Measurements from ENCODE around the gene SSH2. TPM values are rescaled to one million over a fixed set of nuclear protein-coding genes. Genes with fewer than 3 reads are reported as not detected.
"Not testable (repeated sequence)": the region's sequence is repeated elsewhere in the genome, so short reads cannot be mapped to it uniquely, and the experiment has no call there.

SSH2 gene
- total RNA-seq, 1 donor from 2014 or later = 12.6 TPM

DNA sequence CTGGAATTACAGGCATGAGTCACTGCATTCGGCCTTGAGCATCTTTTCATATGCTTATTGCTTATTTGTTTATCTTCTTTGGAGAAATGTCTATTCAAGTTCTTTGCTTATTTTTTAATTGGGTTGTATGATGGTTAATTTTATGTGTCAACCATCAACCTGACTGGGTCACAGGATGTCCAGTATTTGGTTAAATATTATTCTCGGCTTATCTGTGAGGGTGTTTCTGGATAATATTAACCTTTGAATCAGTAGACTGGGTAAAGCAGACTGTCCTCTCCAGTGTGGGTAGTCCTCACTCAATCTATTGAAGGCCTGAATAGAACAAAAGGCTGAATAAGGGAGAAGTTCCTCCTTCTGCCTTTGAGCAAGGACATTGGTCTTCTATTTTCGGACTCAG lies 142.0 kb downstream of the SSH2 start:
- no peak for DNase-seq (ENCODE audit: low read depth in 2 of 2)

DNA sequence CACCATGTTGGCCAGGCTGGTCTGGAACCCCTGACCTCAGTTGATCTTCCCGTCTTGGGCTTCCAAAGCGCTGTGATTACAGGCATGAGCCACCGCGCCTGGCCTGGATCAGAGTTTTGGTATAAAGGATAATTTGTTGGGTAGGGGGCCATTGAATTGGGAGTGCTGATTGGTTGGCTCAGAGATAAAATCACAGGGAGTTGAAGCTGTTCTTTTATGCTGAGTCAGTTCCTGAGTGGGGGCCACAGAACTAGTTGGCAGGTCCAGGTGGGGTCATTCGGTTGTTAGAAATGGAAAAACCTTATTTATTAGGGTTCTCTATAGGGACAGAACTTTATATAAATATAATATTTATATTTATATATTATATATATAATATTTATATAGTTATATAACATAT lies 147.1 kb downstream of the SSH2 start:
- no peak for DNase-seq (ENCODE audit: low read depth in 2 of 2)

DNA sequence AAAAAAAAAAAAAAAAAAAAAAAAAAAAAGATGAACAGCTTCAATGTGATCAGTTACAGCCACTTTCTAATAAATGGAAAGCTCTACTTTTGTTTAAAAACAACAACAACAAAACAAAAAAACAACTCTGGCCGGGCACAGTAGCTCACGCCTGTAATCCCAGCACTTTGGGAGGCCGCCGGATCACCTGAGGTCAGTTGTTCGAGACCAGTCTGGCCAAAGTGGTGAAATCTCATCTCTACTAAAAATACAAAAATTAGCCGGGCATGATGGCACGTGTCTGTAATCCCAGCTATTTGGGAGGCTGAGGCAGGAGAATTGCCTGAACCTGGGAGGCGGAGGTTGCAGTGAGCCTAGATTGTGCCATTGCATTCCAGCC lies 150.2 kb downstream of the SSH2 start:
- not testable (repeated sequence) for DNase-seq (ENCODE audit: low read depth in 2 of 2)

DNA sequence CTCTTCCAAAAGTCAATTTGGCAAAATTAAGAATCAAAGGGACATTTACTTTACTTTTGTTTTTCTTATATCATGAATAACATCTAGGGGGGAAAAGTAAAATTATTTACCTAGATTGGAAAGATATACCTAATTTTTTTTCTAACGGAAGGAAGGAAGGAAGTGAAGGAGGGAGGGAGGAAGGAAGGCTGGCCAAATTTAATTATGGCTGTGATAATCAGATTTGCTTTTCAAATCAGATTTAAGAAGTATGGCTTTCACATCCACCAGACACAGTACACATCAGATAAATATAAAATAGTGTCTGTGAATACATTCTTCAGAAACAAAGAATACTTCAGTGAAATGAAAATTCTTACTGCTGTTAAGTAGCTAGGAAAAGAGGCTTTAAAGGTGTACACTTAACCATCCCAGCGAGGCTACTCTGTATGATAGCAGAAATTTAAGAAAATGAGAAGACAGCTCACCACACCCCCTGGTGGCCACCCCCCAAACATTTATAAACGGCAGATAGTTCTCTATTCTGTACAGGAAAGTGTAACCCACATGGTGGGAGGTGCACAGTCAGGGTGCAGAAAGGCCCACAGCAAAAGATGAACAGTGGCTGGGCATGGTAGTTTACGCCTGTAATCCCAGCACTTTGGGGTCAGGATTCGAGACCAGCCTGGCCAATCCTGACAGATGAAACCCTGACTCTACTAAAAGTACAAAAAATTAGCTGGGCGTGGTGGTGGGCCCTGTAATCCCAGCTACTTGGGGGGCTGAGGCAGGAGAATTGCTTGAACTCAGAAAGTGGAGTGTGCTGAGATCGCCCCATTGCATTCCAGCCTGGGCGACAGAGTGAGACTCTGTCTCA lies 150.8 kb downstream of the SSH2 start:
- DNase-seq (ENCODE audit: low read depth in 2 of 2) = peak; percentile 37 to 76

DNA sequence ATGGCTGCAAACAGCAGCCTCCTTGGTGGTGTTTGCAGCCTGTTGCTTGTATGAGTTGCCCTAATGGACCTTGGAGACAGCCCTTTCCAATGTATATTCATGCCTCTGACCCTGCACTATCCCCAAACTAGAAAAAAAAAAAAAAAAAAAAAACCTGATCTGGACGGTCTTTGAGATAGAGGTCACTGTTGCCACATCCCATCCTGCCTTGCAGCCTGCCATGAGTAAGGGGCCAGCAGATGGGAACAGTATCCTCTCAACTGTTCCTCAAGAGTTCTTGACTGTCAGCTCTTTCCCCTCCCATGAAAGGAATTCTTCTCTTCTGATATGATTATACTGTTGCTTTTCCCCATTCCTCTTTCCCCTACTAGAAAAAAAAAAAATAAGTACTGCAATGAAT lies 152.4 kb downstream of the SSH2 start:
- DNase-seq (ENCODE audit: low read depth in 2 of 2) = no peak

DNA sequence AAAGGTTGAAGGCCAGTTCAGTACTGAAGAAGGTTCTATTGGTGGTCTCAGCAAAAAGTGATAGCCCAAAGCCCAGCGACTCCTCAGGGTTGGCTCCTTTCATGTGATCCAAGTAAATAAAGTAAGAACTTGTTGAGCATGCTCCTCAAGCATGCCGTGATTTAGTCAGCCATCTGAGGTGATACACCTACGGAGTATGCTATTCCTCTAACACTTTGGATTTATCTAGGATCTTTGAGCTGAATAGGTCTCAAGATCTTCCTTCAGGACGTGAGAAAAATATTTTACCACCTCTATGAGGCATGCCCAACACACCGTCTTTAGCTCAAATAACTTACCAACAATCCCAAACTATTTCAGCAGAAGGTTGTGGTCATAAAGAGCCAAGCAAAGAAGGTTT lies 154.0 kb downstream of the SSH2 start:
- no peak for DNase-seq (ENCODE audit: low read depth in 2 of 2)

DNA sequence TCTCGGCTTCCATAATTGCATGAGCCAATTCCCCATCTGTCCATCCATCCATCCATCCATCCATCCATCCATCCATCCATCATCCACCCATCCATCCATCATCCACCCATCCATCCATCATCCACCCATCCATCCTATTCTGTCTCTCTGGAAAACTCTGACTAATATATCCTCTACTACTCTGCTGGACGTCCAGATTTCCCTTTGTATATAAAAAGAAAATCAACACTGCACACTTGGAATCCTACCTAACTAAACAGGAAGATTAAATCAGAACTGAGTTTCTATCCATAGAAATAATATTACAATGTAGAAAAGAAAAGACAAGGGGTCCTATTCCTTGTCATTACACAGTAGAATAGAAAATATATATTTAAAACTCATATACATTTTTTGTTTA lies 157.0 kb downstream of the SSH2 start:
- DNase-seq (ENCODE audit: low read depth in 2 of 2) = peak in 1 of 2 donors; percentile 74

DNA sequence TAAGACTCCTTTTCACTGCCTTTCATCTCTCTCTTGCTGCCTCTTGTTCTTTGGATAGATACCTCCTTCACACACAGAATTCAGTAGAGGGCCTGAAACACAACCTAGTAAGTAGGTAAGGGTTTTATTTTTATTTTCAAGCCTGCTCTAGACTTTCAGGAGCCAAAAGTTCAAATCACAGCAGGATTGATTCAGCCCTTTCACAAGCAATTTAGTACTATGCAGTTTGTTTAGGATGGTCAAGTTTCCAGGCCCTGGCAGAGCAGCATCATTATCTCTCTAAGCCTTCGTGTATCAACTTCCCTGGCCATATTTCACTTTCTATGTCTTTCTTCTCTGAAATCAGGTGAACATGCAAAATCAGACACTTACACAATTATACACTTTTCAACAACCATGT lies 158.5 kb downstream of the SSH2 start:
- DNase-seq (ENCODE audit: low read depth in 2 of 2) = no peak

DNA sequence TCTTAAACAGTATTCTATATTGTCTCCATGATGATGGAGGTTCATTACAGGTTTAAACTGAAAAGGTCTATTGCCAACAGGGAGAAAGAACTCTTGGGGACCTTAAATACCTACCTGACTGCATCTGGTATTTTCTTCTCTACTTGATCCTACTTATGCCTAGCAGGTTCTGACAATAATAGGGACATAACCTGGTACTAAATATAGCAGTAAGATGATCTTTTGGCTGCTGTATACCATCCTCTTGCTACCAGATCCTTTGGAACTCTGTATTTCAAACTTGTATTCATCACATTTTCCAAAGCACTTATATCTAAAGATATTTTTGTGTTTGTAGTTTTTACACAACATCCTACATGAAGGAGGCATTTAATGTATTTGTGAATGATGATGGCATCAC lies 160.8 kb downstream of the SSH2 start:
- no peak for DNase-seq (ENCODE audit: low read depth in 2 of 2)

DNA sequence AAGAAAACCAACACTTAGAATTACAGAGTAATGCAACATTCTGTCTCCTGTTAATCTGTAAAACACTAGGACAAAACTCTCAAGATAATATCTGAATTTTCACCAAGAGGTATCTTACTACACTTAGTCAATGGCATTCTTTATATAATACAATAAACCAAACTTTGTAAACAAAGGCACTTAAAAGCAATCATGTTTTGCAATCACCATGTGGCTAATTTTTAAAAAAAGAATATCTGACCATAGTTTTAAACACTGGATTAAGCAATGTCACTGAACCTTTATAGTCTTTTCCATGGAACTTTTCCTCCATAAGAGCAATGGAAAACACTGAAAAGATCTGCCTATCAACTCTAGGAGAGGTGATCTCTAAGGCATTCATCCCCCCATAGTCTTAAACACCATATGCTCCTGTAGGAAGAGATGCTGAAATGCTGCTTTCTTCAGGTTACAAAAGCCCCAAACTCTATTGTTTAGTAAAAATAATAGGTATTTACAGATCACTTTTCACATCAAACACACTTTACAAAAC lies 163.2 kb downstream of the SSH2 start:
- DNase-seq (ENCODE audit: low read depth in 2 of 2) = no peak

DNA sequence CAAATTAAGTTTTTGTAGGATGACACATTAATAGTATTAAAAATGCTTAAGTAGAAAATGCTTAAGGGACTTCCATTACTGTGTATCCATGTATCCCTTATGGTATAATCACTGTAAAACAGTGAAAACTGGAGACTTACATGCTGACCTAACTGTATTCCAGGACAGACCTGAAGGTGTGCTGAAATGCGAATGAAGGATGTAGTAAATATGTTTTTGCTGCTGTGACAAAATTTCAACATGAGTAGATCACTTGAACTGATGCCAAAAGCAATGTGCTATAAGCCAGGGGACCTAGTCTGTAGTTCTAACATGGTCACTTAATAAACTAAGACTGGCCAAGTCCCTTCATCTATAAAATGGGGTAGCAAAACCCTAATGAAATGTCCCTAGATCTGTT lies 165.3 kb downstream of the SSH2 start:
- no peak for DNase-seq (ENCODE audit: low read depth in 2 of 2)

DNA sequence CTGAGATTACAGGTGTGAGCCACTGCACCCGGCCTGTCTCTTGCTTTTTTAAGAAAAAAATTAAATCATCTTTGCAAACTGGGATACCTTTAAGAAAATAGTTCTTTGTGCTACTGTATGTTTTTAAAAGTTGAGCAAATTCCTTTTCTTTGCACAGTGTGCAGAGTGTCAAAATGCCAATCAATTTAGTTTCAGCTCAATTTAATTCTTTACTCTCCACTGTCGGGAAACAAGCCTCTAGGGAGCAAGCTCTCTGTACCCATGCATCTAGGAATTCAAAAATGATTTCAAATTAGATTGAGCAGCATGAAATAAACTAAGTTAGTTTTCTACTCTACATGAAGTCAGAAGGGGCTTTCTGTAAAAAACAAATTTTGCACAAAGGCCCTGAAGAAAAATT lies 165.8 kb downstream of the SSH2 start:
- DNase-seq (ENCODE audit: low read depth in 2 of 2) = no peak

DNA sequence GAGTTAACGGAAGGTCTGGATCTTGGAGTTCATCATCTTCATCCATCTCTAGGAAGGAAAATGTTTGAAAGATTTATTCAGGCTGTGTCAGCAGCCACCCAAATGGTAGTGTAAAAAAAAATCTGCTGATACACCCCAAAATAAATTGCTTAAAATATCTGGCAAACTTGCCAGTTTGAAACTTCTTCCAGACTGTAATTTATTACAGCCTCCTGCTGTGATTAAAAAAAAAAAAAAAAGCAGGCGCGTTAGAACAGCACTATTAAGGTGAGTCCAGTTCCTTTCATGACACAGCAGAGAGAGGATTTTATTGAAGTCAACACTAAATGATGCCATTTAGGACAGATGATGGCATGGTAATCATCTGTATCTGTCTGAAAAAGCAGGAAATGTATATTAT lies 166.8 kb downstream of the SSH2 start:
- no peak for DNase-seq (ENCODE audit: low read depth in 2 of 2)

DNA sequence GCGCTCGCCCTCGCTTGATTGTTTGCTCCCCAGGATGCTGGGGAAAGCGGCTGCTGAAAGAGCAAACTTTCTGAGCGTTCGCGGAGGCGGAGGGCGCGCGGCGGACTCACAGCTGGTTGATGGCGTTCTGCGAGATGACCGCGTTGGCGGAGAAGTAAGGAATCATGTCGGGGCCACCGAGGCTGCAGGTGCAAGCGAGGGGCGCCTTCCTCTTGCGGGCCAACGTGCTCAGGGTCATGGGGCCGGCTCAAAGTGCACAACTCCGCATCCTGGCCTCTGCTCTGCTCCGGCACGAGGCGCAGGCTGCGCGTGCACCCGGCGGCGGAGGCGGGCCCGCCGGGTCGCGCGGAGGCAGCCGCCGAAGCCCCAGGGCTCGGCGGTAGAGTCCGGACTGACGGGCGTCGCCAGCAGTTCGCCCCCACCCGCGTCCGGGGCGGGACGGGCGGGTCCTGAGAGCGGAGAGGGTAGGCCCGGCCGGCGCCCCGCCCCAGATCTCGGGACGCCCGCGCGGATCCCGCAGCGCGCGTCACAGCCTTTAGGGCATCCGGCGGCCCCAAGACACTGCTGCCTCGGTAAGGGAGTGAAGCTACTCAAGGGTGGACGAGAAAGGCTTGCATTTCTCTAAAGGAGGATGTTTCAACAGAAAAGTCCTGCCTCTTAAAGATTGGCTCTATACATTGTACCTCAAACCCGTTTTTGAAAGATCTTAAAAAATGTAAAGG lies 168.8 kb downstream of the SSH2 start:
- DNase-seq (ENCODE audit: low read depth in 2 of 2) = peak; percentile 49 to 89

DNA sequence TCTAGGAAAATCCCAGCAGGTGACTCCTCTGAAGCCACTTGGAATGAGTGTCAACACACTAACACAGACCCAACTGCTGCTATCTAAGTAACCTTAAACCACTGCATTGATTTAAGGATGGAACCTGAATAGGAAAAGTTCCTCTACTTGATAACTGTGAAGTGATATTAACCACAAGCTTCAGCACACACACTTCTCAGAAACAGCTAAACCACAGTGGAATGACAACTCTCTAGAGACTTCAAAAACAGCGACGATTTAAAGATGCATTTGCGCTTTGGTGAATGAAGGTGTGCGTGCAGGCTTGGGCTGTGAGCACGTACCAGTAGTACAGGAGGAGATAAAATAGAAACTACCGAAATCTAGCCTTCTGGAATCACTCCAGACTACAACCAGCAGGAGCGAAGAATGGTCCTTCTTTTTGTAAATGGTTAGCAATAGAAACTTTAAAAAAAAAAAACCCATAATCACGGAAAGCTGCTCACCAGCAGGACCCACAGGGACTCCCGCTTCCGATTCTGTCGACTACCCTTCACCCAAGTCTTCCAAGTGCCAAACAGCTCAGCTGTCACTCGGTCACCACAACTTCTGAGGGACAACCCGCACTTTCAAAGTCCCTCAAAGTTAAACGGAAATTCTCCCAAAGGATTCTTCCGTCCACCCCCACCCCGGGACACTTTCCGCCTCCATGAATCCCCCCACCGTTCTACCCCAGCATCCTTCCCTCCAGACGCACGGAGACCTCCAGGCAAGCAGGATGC lies 169.6 kb downstream of the SSH2 start:
- DNase-seq (ENCODE audit: low read depth in 2 of 2) = peak in 1 of 2 donors; percentile 41

DNA sequence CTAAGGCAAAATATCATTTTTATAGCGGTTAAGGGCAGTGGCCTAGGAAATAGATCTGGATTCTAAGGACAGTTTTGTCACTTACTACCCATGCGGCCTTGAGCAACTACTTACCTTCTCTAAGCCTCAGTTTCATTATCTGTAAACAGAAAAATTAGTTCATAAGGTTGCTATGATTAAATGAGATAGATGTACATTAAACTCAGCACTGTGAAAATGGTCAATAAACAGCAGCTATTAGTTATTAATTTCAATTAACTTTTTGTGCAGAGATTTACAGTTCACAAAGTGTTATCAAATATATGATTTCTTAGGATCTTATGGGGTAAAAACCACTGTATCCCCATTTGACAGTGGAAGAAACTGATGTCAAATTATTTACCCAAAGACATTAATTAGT lies 171.8 kb downstream of the SSH2 start:
- no peak for DNase-seq (ENCODE audit: low read depth in 2 of 2)

DNA sequence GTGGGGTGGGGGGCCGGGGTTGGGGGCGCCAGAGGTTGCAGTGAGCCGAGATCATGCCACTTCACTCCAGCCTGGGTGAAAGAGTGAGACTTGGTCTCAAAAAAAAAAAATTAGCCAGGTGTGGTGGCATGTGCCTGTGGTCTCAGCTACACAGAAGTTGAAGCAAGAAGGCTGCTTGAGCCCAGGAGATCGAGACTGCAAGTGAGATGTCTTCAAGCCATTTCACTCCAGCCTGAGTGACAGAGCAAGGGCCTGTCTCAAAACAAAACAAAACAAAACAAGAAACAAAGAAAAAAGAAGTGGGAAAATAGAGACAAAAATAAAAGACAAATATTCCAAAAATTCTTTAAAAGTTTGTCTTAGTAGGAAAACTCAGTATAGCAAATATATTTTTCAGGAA lies 172.2 kb downstream of the SSH2 start:
- DNase-seq (ENCODE audit: low read depth in 2 of 2) = no peak

DNA sequence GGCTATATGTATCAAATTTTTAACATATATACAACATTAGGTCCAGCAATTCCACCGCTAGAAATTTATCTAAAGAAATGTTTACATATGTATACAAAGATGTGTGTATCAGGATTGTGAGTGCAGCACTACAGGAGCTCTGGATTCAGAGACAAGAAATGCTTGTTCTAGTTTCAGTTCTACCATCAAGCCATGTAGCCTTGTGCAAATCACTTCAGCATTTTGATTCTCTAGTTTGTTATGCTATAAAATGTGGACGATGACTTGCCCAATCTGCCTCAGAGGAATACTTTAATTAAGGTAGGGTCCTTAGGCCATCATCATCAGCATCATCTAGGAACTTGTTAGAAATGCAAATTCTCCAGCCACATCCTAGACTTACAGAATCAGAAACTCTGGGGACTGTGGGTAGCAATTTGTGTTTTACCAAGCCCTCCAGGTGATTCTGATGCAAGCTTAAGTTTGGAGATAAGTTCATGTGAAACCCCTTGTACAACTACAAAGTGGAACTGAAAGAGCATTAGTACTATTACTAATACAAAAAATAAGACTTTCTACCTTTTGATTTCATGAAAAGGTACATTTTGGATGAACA lies 176.1 kb downstream of the SSH2 start:
- DNase-seq (ENCODE audit: low read depth in 2 of 2) = no peak

DNA sequence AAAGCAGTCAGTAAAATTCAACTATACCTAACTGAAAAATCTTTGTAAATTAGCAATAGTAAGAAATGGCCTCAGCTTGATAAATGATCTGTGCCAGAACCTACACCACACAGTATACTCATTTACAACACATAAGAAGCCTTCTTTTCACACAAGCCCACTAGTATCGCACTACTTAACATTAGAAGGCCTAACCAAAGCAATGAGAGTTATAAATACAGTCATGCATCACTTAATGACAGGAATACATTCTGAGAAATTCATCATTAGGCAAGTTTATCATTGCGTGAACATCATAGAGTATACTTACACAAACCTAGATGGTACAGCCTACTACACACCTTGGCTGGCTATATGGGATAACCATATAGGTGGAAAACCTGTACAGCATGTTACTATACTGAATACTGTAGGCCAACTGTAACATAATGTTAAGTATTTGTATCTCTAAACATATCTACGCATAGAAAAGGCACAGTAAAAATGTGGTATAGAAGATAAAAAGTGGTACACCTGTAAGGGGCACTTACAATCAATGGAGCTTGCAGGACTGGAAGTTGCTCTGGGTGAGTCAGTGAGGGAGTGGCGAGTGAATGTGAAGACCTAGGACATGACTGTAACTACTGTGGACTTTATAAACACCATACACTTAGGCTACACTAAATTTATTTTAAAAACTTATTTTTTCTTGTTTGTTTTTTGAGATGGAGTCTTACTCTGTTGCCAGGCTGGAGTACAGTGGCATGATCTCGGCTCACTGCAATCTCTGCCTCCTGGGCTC lies 180.8 kb downstream of the SSH2 start:
- no peak for DNase-seq (ENCODE audit: low read depth in 2 of 2)

DNA sequence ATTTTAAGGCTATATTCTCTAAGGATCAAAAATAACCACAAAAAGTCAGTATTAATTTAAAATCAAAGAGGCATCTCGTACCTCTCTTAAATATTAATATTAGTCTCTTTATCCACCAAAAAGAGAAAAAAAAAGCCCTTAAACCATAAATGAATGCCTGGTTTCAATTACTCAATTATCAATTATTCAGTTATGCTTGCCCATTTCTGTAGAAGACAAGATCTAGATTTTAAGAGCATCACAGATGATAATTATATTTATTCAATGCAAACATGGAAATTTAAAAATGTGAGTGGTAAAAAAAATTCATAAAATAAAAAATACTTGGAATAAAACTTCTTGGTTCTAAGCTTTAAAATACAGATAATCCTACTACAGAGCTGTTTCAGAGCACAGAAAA lies 181.6 kb downstream of the SSH2 start:
- DNase-seq (ENCODE audit: low read depth in 2 of 2) = no peak

DNA sequence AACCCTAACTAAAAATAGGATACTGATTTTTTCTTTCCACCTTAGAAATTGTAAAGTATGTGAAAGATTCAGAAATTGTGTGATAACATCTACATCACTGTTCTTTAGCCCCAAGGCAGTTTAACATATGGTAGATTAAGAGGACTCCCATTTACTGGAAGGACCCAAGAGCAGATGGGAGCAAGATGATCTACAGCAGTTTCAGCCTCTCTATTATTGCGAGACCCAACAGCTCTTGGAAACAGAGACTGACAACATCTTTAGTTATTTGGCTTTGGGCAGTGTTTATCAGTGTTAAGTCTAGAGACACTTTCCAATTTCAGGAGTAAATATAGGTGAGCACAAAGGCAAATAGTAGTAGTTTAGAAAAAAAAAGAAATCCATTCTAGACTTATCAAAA lies 182.4 kb downstream of the SSH2 start:
- DNase-seq (ENCODE audit: low read depth in 2 of 2) = no peak

All from dermis microvascular lymphatic vessel endothelial cell (primary cell).